Osteoblast (primary cell): ENCODE data around the gene ESPN. TPM values are rescaled to one million over a fixed set of nuclear protein-coding genes. Genes with fewer than 3 reads are reported as not detected.

Experiments used
- DNase-seq: peaks from one replicate; pipeline ENCODE4 v3.0.0; 2011; ENCODE audit warnings: low spot score, mixed read lengths; ENCODE audit not compliant: insufficient read length; ENCODE audit errors: missing footprints
- H2AFZ ChIP-seq: 2 replicates; pipeline ENCODE4 v1.6.0; 2011; ENCODE audit warnings: mild to moderate bottlenecking, low read length
- H3K27ac ChIP-seq: 2 replicates; pipeline ENCODE4 v1.5.1; 2011; ENCODE audit warnings: mild to moderate bottlenecking, low read depth, low read length, moderate library complexity
- H3K27me3 ChIP-seq: 2 replicates; pipeline ENCODE4 v1.6.0; 2012; ENCODE audit warnings: mild to moderate bottlenecking, control low read depth, inconsistent platforms, low read length, moderate library complexity; ENCODE audit not compliant: insufficient read depth
- H3K36me3 ChIP-seq: 2 replicates; pipeline ENCODE4 v1.5.1; 2011; ENCODE audit warnings: mild to moderate bottlenecking, low read length, control low read depth, moderate library complexity; ENCODE audit not compliant: insufficient read depth
- H3K4me1 ChIP-seq: 2 replicates; pipeline ENCODE4 v1.5.1; 2011; ENCODE audit warnings: mild to moderate bottlenecking, low read length, control low read depth, moderate library complexity; ENCODE audit not compliant: insufficient read depth
- H3K4me2 ChIP-seq: 2 replicates; pipeline ENCODE4 v1.6.0; 2011; ENCODE audit warnings: mild to moderate bottlenecking, low read length; ENCODE audit not compliant: insufficient read depth
- H3K4me3 ChIP-seq: fragments of 200-600 bp; sonication (generic); 3 replicates; pipeline ENCODE4 v1.5.1; 2012; ENCODE audit warnings: mild to moderate bottlenecking, low read length, inconsistent platforms; ENCODE audit not compliant: insufficient read depth
- H3K79me2 ChIP-seq: 2 replicates; pipeline ENCODE4 v1.6.0; 2012; ENCODE audit warnings: mild to moderate bottlenecking, low read length, control low read depth, inconsistent platforms; ENCODE audit not compliant: insufficient read depth
- H3K9me3 ChIP-seq: 2 replicates; pipeline ENCODE4 v1.5.1; 2011; ENCODE audit warnings: low read depth, low read length, control low read depth
- H4K20me1 ChIP-seq: 2 replicates; pipeline ENCODE4 v1.6.0; 2012; ENCODE audit warnings: mild to moderate bottlenecking, low read length, control low read depth; ENCODE audit not compliant: insufficient read depth
- CTCF ChIP-seq: IDR thresholded peaks from 2 replicates; pipeline ENCODE4 v1.5.1; 2011; ENCODE audit warnings: mild to moderate bottlenecking, low read depth, low read length, moderate library complexity; ENCODE audit errors: extremely low read depth
- total RNA-seq: library from RNA; depleted of rRNA; stranded (reverse); fragments of >200 nt; gene quantifications from 2 replicates; pipeline ENCODE4 v1.2.3, GENCODE V29; 2012

The ESPN gene
- total RNA-seq, 1 donor: not detected

- Histone ChIP-seq H3K9me3 (no peaks in the 10 kb centered on the region), H3K4me2 (no peak overlapping the region), H4K20me1 (peaks cover 25% of the 10 kb centered on the region), H3K79me2 (peaks cover 3% of the 10 kb centered on the region), H3K27ac (no peak overlapping the region), H3K36me3 (no peaks in the 10 kb centered on the region), H2AFZ (no peak overlapping the region), H3K4me3 (no peak overlapping the region), H3K4me1 (peaks cover 26% of the 10 kb centered on the region), H3K27me3 (peaks cover 3% of the 10 kb centered on the region)
- DNase-seq: no peak
- no peak for TF ChIP-seq CTCF
Measured at GRCh38 chr1:6488602-6489382, 64.2 kb downstream of the ESPN start.

GRCh38 chr1:6489383-6489765, 64.8 kb downstream of the ESPN start:
- peaks cover 25% of the 10 kb centered on the region for H4K20me1 ChIP-seq
- peak overlapping the region; percentile 97 for H3K4me2 ChIP-seq
- H2AFZ ChIP-seq: no peak overlapping the region
- H3K27ac ChIP-seq: no peak overlapping the region
- H3K36me3 ChIP-seq: no peaks in the 10 kb centered on the region
- H3K27me3 ChIP-seq: peaks cover 3% of the 10 kb centered on the region
- peaks cover 26% of the 10 kb centered on the region for H3K4me1 ChIP-seq
- no peak for TF ChIP-seq CTCF
- DNase-seq: no peak
- H3K9me3 ChIP-seq: no peaks in the 10 kb centered on the region
- peaks cover 3% of the 10 kb centered on the region for H3K79me2 ChIP-seq
- H3K4me3 ChIP-seq: no peak overlapping the region

- Histone ChIP-seq H3K36me3 (no peaks in the 10 kb centered on the region), H3K79me2 (peaks cover 3% of the 10 kb centered on the region), H3K27ac (peak overlapping the region; percentile 70), H3K27me3 (peaks cover 3% of the 10 kb centered on the region), H3K4me2 (peak overlapping the region; percentile 97), H4K20me1 (peaks cover 22% of the 10 kb centered on the region), H3K4me1 (peaks cover 26% of the 10 kb centered on the region), H3K4me3 (peak overlapping the region; percentile 92), H2AFZ (peak overlapping the region; percentile 80), H3K9me3 (no peaks in the 10 kb centered on the region)
- peak; percentile 79 for TF ChIP-seq CTCF
- peak; percentile 100 for DNase-seq
Measured at GRCh38 chr1:6489799-6490180, 65.2 kb downstream of the ESPN start.

- Histone ChIP-seq H3K4me3 (peak overlapping the region; percentile 92), H3K4me1 (peaks cover 27% of the 10 kb centered on the region), H3K36me3 (no peaks in the 10 kb centered on the region), H3K4me2 (peak overlapping the region; percentile 97), H2AFZ (peak overlapping the region; percentile 80), H3K27me3 (peaks cover 3% of the 10 kb centered on the region), H4K20me1 (peaks cover 20% of the 10 kb centered on the region), H3K9me3 (no peaks in the 10 kb centered on the region), H3K27ac (peak overlapping the region; percentile 70), H3K79me2 (peaks cover 3% of the 10 kb centered on the region)
- peak; percentile 99 for DNase-seq
- TF ChIP-seq CTCF: no peak
Measured at GRCh38 chr1:6490181-6491080, 65.9 kb downstream of the ESPN start.
